HepG2 (cell line): ENCODE results near the gene CALR. TPM values are rescaled to one million over a fixed set of nuclear protein-coding genes. Genes with fewer than 3 reads are reported as not detected.

Source experiments
- ARID4A ChIP-seq: sonication (generic); formaldehyde crosslinking; IDR thresholded peaks from 2 replicates; pipeline ENCODE4 v1.5.0; 2020; ENCODE audit warnings: mild to moderate bottlenecking, missing genetic modification reagents, borderline replicate concordance
- BHLHE40 ChIP-seq: IDR thresholded peaks from 2 replicates; pipeline ENCODE4 v1.6.1; 2011; ENCODE audit warnings: low read length, improper control_type of control experiment
- CEBPG ChIP-seq: IDR thresholded peaks from 2 replicates; pipeline ENCODE4 v1.6.1; 2016
- FOXJ3 ChIP-seq: sonication (generic); formaldehyde crosslinking; IDR thresholded peaks from 2 replicates; pipeline ENCODE4 v1.4.0; 2020; ENCODE audit warnings: missing genetic modification reagents, mild to moderate bottlenecking, borderline replicate concordance
- GPN1 ChIP-seq: sonication (generic); formaldehyde crosslinking; IDR thresholded peaks from 2 replicates; pipeline ENCODE4 v1.5.1; 2020; ENCODE audit warnings: missing genetic modification reagents, borderline replicate concordance
- RAD51 ChIP-seq: fragments of 450-650 bp; IDR thresholded peaks from 2 replicates; pipeline ENCODE4 v1.6.1; 2016; ENCODE audit warnings: borderline replicate concordance
- RFX1 ChIP-seq: fragments of 450-650 bp; IDR thresholded peaks from 2 replicates; pipeline ENCODE4 v1.6.1; 2017
- TAF15 ChIP-seq: fragments of 200-400 bp; formaldehyde crosslinking; IDR thresholded peaks from one replicate; pipeline ENCODE4 v1.6.1; 2018; ENCODE audit warnings: mild to moderate bottlenecking, low read depth, low read length; ENCODE audit not compliant: poor library complexity, severe bottlenecking
- TARDBP ChIP-seq: sonication (generic); formaldehyde crosslinking; IDR thresholded peaks from 2 replicates; pipeline ENCODE4 v1.8.0; 2022; ENCODE audit warnings: mild to moderate bottlenecking, missing genetic modification reagents
- TCF12 ChIP-seq, 2 experiments: fragments of 450-650 bp in 1 of 2; sonication (generic) in 1 of 2; formaldehyde crosslinking in 1 of 2; IDR thresholded peaks; 2 replicates each; pipeline versions ENCODE4 v1.6.1 to v1.8.0; 2017 to 2022; ENCODE audit warnings: antibody characterized with exemption in 1 of 2, mild to moderate bottlenecking in 1 of 2, missing genetic modification reagents in 1 of 2, moderate library complexity in 1 of 2
- TCF7 ChIP-seq: sonication (generic); IDR thresholded peaks from 2 replicates; pipeline ENCODE4 v1.6.1; 2016; ENCODE audit warnings: antibody characterized with exemption, low read depth
- YEATS2 ChIP-seq: sonication (generic); formaldehyde crosslinking; IDR thresholded peaks from 2 replicates; pipeline ENCODE4 v1.4.0; 2020; ENCODE audit warnings: missing genetic modification reagents, borderline replicate concordance
- ZBTB1 ChIP-seq: sonication (generic); formaldehyde crosslinking; IDR thresholded peaks from 2 replicates; pipeline ENCODE4 v1.4.0; 2020; ENCODE audit warnings: missing genetic modification reagents, borderline replicate concordance
- ZBTB33 ChIP-seq: sonication (generic); formaldehyde crosslinking; IDR thresholded peaks from 2 replicates; pipeline ENCODE4 v1.4.0; 2020; ENCODE audit warnings: missing genetic modification reagents
- ZNF18 ChIP-seq: sonication (generic); formaldehyde crosslinking; IDR thresholded peaks from 2 replicates; pipeline ENCODE4 v1.8.0; 2022; ENCODE audit warnings: mild to moderate bottlenecking, missing genetic modification reagents; ENCODE audit not compliant: insufficient replicate concordance
- ZNF333 ChIP-seq: sonication (generic); formaldehyde crosslinking; IDR thresholded peaks from 2 replicates; pipeline ENCODE4 v1.4.0; 2020; ENCODE audit warnings: mild to moderate bottlenecking, missing genetic modification reagents, borderline replicate concordance
- ZNF382 ChIP-seq: sonication (generic); formaldehyde crosslinking; IDR thresholded peaks from 2 replicates; pipeline ENCODE4 v1.5.0; 2020; ENCODE audit warnings: missing genetic modification reagents, mild to moderate bottlenecking, borderline replicate concordance
- ZNF605 ChIP-seq: sonication (generic); formaldehyde crosslinking; IDR thresholded peaks from 2 replicates; pipeline ENCODE4 v1.8.0; 2022; ENCODE audit warnings: mild to moderate bottlenecking, missing genetic modification reagents
- ZNF850 ChIP-seq: sonication (generic); formaldehyde crosslinking; conservative IDR thresholded peaks from 2 replicates; pipeline ENCODE4 v1.9.0; 2021; ENCODE audit warnings: mild to moderate bottlenecking, missing genetic modification reagents
- ZSCAN21 ChIP-seq: sonication (generic); formaldehyde crosslinking; IDR thresholded peaks from 2 replicates; pipeline ENCODE4 v1.8.0; 2022; ENCODE audit warnings: mild to moderate bottlenecking, missing genetic modification reagents, moderate library complexity, borderline replicate concordance
- polyA plus RNA-seq, 8 experiments: library from polyadenylated mRNA; depleted of rRNA in 3 of 8; stranded (reverse) in 7 of 8; unstranded in 1 of 8; fragments of >200 nt; fragmentation: Illumina TruSeq in 4 of 8; extraction: Trizol in 4 of 8; gene quantifications; 2 replicates each; pipeline versions ENCODE4 v1.2.1 to v1.2.3, GENCODE V29; 2011 to 2016; ENCODE audit warnings: low read depth in 4 of 8, missing spikeins in 1 of 8, mixed read lengths in 1 of 8; ENCODE audit not compliant: insufficient read depth in 1 of 8
- total RNA-seq, 5 experiments: library from RNA; depleted of rRNA; stranded (reverse); fragments of >200 nt; fragmentation: Illumina TruSeq; extraction: Trizol; gene quantifications; 2 replicates each; pipeline ENCODE4 v1.2.3, GENCODE V29; 2016; ENCODE audit warnings: low read depth in 1 of 5

Gene CALR
- total and polyA plus RNA-seq, 2 of the 13 experiments (the other 11 are each of a cell fraction or from before 2014, with no cell fraction given) = 898 to 934 TPM

DNA sequence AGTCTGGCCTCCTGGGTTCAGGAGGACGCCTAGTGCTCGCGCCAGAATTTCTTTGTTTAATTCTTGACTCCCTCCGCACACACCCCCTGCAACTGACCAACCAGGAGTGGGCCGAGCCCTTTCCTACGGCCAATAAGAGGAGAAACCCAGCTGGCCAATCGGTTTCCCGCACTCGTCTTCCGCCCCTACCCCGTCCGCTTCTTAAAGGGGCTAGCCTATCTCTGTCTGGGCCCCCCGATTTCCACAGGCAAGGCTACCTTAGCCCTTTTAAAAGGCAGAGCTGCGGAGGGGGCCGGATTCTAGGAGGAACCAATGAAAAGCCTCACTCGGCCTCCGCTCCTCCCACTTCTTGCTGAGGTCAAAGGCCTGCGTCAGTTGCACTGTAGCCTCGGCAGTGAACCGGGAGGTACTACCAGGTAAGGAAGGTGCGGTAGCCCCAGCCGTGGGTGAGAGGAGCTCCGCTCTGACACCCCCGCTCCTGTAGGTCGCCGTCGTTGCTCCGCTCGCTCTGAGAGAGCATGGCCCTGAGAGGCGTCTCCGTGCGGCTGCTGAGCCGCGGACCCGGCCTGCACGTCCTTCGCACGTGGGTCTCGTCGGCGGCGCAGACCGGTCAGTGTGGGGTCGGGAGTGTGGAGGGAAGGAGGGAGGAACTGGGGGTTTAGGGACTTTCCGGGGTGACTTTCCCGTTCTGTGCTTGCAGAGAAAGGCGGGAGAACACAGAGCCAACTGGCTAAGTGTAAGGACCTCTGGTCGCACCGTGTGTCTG is 47.4 kb upstream of the CALR start, which contains the start of gene GCDH (continued):
- TF ChIP-seq ARID4A (CRISPR knock-in tag) (peak; percentile 100), TCF7 (no peak), ZNF18 (CRISPR knock-in tag) (no peak), TARDBP (CRISPR knock-in tag) (no peak), ZNF382 (no peak), ZNF333 (CRISPR knock-in tag) (peak; percentile 80), ZBTB33 (CRISPR knock-in tag) (no peak), YEATS2 (peak; percentile 71), ZBTB1 (CRISPR knock-in tag) (no peak), ZSCAN21 (CRISPR knock-in tag) (no peak), TCF12 (IDR thresholded peaks at IDR 0.05) (no peak), TCF12 (CRISPR knock-in tag; IDR thresholded peaks at IDR 0.05) (no peak), ZNF850 (CRISPR knock-in tag) (0 out of 2 replicates have a peak, but pooled peaks have one; percentile 41), FOXJ3 (CRISPR knock-in tag) (no peak), ZNF605 (no peak; the same call in none of the 2 replicates), BHLHE40 (no peak; the same call in 1 of the 2 replicates), GPN1 (CRISPR knock-in tag) (no peak), TAF15 (no peak), CEBPG (CRISPR knock-in tag) (peak; percentile 36; the same call in 1 of the 2 replicates), RFX1 (no peak), RAD51 (no peak)
